ENCODE data around the gene PDPN.

DNA sequence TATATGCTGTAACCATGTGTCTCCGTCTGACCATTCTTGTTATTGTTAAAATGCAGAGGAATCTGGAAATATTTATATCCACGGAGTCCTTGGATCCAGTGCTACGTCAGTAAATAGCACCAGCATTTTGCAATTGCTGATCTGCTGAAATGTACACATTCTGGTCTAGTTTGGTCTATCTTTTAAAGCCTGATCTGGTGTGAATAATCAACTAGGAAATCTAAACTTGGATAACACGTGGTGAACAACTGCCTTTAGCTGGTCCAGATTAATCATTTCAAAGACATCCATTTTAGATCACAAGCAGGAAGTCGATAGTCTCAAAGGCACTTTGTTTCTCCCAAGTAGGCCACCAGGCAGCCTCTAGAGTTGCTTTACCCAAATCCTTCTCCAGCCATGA, 32.6 kb downstream of the PDPN start:
- TF ChIP-seq EZH2 (IDR thresholded peaks at IDR 0.05; ENCODE audit: low read depth): no peak
- TF ChIP-seq, protein P1, sequence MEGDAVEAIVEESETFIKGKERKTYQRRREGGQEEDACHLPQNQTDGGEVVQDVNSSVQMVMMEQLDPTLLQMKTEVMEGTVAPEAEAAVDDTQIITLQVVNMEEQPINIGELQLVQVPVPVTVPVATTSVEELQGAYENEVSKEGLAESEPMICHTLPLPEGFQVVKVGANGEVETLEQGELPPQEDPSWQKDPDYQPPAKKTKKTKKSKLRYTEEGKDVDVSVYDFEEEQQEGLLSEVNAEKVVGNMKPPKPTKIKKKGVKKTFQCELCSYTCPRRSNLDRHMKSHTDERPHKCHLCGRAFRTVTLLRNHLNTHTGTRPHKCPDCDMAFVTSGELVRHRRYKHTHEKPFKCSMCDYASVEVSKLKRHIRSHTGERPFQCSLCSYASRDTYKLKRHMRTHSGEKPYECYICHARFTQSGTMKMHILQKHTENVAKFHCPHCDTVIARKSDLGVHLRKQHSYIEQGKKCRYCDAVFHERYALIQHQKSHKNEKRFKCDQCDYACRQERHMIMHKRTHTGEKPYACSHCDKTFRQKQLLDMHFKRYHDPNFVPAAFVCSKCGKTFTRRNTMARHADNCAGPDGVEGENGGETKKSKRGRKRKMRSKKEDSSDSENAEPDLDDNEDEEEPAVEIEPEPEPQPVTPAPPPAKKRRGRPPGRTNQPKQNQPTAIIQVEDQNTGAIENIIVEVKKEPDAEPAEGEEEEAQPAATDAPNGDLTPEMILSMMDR (conservative IDR thresholded peaks at IDR 0.05): no peak

Data from PC-9 (cell line).